ENCODE results near the gene GCAT.

Gene GCAT

DNA sequence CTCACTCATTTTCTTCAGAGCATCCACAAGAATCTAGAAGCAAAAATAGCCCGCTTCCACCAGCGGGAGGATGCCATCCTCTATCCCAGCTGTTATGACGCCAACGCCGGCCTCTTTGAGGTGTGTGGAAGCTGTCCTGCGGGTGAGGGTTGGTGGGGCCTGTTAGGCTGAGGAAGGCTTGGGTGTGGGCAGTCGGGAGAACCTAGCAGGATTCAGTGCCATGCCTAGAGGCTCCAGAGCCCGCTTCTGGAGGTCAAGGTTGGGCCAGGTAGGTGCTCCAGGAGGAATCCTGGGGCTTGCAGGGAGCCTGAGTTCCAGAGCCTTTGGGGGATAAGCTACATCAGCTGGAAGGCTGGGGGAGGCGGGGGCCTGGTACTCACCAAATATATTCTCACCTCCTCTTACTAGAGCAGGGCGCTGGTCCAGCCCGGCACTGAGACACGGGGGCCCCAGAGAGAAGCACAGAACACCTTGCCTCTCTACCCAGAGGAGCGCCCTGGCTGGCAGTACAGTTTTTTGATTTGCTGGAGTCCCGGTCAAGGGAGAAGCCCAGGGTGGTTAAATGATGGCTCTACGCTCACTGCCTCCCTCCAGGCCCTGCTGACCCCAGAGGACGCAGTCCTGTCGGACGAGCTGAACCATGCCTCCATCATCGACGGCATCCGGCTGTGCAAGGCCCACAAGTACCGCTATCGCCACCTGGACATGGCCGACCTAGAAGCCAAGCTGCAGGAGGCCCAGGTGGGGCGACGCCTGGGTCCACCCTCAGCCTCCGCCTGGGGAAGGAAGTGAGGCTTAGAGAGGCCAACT, 5.3 kb downstream of the GCAT start:
- no peak for FAIRE-seq

DNA sequence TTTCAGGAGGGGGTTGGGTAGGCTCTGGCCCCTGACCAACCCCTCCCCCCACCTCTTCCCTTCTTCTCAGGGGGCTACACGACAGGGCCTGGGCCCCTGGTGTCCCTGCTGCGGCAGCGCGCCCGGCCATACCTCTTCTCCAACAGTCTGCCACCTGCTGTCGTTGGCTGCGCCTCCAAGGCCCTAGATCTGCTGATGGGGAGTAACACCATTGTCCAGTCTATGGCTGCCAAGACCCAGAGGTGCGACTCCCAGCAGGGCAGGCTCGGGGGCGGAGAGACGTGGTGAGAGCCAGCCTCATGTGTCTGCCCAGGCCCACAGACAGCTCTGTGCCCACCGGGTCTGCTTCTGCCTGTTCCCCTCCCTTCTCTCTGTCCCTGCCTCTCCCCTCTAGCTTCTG, 7.9 kb downstream of the GCAT start:
- FAIRE-seq: no peak

DNA sequence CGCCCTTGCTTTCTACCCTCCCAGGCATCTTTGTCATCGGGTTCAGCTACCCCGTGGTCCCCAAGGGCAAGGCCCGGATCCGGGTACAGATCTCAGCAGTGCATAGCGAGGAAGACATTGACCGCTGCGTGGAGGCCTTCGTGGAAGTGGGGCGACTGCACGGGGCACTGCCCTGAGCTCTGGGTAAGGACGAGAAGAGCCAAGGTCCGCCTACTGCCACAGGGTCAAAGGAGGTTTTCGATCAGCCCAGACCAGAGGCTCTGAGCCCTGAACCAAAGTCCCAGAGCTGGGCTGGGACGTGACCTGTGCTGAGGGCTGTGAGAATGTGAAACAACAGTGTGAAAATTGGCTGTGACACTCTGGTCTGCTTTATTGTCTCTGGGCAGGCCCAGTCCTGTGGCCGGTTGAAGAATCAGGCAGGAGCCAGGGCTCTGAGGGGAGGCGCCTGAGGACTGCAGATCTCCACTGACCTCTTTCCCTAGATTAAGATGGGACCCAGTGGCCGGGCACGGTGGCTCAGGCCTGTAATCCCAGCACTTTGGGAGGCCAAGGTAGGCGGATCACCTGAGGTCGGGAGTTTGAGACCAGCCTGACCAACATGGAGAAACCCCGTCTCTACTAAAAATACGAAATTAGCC, 8.9 kb downstream of the GCAT start:
- no peak for FAIRE-seq

DNA sequence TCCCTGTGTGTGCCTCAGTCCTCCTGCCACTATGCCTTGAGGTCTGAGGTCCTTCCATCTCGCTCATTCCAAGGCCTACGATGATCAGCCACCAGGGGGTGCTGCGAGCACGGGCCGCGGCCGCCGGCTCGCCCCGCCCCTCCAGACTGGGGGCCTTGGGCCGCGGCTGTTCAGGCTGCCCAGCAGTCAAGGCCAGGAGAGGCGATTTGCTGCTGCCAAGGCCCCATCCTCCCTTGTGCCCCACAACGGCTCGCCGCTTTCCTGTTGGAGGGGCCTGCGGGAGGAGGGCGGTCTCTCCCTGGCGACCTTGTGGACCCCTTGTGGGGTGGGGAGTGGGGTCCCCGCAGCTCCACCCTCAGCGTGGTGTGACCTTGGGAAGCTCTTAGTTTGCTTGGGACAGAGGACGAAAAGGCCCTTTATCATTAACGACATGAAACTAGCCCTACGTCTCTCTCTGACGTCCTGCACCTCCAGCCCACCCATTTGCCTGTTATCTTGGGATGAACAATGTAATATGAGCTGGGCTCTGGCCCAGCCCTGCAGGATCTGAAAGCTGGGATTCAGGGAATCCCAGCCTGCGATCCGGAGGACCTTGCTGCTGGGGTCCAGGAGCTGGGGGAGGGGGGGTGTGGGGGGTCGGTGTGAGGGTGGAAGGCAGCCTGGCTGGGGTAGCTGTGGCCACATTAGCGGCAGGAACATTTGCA, 10.1 kb downstream of the GCAT start:
- FAIRE-seq: peak; percentile 49

DNA sequence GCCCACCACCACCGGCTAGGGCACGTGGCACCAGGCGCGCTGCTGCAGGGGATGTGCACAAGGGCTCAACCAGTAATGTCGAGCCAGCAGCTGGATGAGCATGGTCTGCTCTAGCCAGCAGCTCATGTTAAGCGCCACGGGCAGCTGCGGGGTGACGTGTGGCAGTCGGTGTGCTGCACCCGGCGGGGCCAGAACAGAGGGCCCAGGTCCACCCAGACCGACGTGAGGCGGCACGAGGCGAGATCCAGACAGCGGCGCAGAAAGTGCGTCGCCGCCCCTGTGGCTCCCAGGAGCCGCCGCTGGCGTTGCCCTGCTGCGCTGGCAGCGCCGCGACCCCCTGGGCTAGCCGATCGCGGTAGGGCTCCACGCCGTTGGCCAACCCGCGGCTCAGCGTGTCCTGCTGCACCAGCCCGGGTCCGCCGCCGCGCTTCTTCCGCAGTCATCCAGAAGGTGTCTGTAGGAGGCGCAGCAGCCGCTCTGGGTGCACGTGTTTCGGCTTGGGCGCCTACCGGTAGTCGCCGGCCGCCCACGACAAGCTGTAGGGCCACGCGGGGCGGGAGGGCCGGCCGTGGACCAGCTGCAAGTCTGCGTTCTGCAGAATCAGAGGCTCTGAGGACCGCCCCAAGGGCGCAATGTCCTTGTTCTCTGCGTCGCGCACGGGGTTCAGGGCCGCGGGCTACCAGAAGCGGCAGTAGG, 10.8 kb downstream of the GCAT start:
- FAIRE-seq: no peak

DNA sequence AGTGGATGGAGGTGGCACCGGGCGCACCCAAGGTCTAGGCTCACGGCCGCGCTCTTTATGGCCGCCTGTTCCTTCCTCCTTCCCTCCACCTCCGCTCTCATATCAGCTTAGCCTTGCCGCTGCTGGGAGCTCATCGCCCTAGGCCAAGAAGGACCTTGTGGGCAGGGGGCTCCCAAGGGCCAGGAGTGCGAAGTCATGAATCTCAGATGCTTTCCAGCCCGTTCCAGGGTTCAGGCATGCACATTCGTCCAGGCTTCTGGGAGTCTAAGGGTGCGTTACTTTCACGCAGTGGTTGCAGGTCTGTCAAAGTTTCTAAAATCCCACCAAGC, 11.3 kb downstream of the GCAT start:
- FAIRE-seq: no peak

DNA sequence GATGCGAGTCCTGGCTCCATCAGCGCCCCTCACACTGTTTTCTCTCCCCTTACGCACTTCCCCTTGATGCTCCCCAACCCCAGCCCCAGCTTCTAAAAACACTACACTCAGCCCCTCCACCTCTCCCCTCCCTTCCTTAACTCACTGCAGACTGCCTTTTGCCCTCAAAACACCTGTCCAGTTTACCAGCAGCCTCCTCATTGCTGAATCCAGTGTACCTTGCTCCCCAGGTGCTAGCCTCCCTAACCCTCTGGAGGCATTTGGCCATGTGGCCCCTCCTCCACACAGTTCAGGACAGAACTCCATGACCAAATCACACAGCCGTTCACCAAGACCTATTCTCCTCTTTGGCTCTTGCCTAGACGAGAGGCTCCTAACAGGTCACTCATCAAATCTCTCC, 12.6 kb downstream of the GCAT start:
- FAIRE-seq: no peak

DNA sequence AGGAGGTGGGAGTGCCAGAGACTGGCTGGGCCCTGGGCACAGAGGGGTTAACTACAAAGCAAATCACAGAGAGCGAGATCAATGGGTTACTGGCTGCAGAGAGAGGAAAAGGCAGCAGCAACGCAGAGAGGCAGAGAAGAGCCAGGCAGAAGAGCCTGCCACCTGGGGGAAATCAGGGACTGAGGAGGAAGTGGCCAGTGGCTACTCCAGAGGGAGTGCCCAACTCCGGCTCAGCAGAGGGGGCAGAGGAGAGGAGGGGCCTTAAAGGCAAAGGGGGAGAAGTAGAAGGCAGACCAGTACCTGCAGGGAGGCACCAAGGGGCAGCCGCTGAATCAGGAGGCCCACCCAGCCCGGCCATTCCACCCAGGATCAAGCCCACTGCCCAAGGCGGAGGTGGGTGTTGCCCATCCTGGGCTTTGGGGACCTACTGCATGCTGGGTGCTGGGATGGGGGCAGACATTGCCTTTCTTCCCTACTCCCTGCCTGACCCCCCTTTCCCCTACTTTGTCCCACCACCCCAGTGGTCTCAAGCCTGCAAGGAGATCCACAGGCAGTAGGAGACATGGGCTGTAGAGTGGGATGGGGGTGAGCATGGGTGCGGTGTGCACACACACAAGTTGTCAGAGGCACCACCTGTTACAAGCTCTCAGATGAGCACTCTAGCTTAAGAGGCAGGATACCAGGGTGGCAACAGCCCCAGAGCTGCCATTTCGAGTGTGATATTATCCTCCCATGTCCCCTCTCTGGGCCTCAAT, 14.5 kb downstream of the GCAT start:
- FAIRE-seq: no peak

DNA sequence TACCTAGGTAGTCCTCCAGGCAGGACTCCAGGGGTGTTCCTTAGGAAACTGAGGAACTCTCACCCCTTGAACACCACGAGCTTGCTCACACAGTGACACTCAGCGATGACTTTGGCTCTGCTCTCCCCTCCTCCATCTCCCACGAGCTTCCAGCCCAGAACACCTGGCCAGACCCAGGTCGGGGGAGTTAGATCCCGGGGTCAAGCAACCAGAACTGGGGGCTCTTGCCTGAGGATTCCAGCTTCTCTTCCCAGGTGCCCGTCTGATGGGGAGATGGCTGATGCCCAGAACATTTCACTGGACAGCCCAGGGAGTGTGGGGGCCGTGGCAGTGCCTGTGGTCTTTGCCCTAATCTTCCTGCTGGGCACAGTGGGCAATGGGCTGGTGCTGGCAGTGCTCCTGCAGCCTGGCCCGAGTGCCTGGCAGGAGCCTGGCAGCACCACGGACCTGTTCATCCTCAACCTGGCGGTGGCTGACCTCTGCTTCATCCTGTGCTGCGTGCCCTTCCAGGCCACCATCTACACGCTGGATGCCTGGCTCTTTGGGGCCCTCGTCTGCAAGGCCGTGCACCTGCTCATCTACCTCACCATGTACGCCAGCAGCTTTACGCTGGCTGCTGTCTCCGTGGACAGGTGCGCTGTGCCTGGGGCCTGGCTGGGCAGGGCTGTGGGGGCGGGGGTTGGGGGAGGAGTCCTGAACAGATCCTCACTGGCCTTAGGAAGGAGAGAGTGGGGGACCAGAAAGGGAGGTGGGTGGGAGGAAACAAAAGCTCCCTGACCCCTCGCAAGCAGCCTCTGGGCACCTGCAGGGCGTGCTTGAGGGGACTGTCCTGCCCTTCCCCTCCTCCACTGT, 15.6 kb downstream of the GCAT start, which contains the start of gene GALR3:
GALR3 (plus strand) TSS at position 249 of the 852 bp plus-strand sequence; CDS start at position 274, 25 bp downstream.
- no peak for FAIRE-seq

DNA sequence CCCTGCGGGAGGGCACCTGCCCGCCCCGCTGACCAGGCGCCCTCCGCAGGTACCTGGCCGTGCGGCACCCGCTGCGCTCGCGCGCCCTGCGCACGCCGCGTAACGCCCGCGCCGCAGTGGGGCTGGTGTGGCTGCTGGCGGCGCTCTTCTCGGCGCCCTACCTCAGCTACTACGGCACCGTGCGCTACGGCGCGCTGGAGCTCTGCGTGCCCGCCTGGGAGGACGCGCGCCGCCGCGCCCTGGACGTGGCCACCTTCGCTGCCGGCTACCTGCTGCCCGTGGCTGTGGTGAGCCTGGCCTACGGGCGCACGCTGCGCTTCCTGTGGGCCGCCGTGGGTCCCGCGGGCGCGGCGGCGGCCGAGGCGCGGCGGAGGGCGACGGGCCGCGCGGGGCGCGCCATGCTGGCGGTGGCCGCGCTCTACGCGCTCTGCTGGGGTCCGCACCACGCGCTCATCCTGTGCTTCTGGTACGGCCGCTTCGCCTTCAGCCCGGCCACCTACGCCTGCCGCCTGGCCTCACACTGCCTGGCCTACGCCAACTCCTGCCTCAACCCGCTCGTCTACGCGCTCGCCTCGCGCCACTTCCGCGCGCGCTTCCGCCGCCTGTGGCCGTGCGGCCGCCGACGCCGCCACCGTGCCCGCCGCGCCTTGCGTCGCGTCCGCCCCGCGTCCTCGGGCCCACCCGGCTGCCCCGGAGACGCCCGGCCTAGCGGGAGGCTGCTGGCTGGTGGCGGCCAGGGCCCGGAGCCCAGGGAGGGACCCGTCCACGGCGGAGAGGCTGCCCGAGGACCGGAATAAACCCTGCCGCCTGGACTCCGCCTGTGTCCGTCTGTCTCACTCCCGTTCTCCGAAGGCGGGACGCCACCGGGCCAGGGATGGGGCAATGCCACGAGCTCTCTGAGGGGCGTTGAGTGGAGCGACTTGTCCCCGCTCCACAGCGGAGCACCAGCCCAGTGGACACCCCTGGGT, 17.2 kb downstream of the GCAT start:
- FAIRE-seq: no peak

DNA sequence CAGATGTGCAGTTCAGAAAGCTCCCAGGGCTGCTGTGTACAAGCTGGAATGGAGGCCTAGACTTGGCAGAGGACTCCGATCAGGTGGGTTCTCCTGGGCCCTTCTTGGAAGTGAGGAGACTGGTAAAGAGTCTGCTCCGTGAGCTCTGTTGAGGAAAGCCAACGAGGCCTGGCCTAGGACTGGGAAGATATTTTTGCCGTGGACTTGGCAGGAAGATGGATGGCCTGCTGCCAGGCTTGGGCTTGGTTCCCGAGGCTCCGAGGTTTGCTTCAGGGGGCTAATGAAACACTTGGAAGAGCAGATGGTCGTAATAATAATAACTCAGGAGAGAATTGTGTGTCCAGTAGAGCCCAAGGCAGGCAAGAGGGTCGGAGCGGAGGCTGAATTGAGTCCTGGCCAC, 19.3 kb downstream of the GCAT start:
- FAIRE-seq: no peak

DNA sequence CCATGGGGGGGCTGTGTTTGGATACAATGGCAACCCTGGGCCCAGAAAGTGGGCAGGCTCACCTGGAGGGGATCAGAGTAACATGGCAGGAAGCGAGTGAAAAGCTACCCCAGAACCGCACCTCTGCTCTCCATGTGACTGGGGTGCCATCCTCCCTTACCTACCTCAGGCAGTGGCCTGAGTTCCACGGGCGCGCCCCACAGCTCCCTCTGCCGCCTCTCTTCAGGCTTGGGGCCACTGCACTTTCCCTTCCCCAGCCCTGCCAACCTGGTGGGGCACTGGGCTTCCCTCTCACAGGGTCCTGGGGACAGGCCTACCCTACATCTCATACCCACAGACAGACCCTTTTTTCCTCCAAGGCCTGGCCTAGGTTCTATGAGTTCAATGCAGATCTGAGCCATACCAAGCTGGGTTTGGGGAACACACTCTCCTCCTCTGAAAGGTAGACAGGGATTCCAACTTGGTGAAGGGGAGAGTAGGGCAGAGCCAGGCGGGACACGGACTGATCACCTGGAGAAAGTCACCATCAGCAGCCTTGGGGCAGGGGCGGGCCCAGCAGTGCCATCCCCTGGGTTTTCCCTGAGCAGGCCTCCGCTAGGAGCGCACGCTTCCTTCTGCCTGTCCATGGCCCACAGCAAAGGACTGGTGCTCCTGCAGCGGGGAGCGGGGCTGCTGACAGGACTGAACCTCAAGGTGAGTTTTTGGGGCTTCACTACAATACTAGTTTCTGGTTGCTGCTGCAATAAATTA, 22.5 kb downstream of the GCAT start:
- no peak for FAIRE-seq

DNA sequence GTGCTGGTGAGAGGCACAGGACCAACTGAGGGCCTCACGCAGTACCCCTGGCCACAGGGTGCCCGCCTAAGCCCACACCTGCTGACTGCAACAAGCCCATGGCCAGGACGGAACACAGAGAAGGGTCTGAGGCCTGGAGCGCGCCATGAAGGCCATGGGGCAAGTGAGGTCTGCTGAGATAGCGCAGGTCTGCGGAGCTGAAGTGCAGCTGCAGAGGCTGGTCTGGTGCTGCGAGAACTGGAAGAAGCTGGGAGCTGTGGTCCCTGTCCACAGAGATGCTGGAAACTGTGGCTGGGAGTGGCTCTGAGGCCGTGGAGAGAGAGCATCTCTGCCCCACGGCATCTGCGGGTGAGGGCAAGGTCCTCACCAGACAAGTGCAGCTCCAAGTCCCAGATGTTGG, 23.7 kb downstream of the GCAT start:
- FAIRE-seq: no peak

DNA sequence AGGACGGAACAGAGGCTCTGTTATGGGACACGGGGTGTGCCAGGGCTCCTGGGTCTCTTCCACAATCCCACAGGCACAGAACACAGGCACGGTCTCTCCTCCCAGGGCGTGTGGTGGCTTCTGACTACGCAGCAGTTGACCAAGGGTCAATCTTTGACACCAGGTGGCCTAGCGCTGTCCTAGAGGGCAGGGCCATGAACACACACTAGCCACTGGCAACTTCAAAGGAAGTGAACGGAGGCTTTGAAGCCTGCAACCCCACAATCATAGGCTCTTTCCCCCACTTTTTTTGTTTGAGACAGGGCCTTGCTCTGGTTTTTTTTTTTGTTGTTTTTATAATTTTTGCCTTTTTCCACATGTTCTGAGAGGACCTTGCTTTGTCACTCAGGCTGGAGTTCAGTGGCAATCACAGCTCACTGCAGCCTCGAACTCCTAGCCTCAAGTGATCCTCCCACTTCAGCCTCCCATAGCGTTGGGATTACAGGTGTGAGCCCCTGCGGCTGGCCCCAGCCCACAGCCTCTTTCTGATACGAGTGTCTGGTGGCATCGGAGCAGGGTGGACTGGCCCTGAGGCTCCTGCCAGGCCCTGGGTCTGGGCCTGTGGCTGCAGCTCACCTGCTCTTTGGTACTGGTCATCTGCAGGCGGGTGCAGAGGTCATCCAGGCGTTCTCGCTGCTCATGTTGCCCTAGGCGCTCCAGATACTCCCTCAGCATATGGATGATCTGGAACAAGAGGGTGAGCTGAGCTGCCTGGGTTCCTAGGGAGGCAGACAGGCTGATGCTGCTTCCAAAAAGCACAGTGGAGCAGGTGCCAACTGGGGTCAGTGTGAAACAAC, 24.5 kb downstream of the GCAT start:
- no peak for FAIRE-seq

DNA sequence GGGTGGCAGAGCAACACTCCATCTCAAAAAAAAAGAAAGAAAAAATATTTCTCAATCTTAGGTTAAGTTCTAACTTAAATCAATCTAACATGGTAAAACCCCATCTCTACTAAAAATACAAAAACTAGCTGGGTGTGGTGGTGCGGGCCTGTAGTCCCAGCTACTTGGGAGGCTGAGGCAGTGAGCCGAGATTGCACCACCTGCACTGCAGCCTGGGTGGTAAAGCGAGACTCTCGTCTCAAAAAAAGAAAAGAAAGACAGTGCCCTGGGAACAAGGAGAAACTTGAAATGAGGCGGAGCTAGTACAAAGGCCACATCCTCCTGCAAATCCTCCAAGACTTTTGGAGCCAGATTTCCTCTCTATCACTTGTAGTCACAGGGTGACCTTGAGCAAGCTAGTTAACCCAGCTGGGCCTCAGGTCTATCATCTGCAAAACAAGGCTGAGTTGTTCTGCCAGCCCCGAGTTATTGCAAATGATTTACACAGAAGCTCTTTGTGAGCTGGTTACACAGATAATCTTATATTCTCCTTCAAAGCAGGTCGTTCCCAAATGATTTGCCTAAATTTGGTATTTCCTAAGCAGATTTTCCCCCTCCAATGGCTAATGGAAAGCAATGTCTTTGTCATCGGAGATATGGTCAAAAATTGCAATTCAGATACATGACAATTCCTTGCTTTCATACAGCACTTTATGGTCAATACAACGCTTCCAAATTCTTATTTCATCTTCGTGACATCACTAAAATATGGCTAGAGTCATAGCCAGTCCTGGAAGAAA, 34.5 kb downstream of the GCAT start:
- no peak for FAIRE-seq

DNA sequence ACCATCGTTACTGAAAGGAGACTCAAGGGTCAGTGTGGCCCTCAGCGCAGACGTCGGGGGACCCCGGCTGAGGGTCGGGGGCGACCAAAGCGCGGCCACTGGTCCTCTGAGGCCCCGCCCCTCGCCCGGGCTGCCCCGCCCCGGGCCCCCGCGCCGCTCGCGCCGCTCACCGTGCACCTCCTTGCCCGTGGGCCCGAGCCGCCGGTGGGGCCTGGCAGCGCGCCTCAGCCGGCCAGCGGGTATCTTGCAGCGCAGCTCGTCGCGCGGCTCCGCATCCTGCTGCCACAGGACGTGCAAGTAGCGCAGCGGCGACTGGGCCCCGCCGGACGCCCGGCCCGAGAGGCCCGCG, 36.0 kb downstream of the GCAT start:
- no peak for FAIRE-seq

DNA sequence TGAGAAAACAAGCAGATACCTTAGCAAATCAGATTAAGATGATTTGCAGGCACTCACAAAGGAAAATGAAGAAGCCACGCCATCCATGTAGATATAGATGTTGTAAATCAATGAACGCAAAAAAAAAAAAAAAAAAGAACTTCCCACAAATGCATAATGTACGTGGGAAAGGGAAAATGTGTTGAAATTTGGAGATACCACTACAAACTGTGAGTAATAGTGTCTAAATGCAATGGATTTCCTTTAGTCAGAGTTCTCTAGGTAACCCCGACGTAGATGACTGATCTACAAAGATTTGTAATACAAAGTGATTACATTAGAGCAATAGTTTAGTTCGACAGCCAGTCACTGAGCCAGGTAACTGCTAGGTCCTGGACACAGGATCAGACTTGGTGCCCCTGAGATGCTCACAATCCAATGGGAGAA, 37.2 kb downstream of the GCAT start:
- no peak for FAIRE-seq

DNA sequence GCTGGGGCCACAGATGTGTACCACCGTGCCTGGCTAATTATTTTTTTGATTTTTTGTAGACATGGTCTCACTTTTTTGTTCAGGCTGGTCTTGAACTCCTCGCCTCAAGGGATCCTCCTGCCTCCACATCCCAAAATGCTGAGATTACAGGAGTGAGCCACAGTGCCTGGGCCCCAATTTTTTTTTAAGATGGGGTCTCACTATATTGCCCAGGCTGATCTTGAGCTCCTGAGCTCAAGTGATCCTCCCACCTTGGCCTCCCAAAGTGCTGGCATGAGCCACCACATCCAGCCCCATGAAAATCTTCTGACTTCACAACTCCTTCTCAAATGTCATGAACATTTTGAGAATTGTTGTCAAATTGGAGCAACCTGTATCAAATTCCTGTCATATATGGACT, 38.7 kb downstream of the GCAT start:
- FAIRE-seq: no peak

Measured in G401.6 (cell line).